GM18508 (cell line): ENCODE results near the gene AVEN.

Experiments
- ATAC-seq: cut with Tn5 transposase; IDR thresholded peaks from one replicate; pipeline ENCODE4 v1.9.1; 2021; ENCODE audit warnings: moderate number of reproducible peaks; ENCODE audit not compliant: insufficient read depth, unreplicated experiment

AVEN gene

GRCh38 chr15:33934396-33934795 lies 104.6 kb downstream of the AVEN start:
- no peak for ATAC-seq

DNA sequence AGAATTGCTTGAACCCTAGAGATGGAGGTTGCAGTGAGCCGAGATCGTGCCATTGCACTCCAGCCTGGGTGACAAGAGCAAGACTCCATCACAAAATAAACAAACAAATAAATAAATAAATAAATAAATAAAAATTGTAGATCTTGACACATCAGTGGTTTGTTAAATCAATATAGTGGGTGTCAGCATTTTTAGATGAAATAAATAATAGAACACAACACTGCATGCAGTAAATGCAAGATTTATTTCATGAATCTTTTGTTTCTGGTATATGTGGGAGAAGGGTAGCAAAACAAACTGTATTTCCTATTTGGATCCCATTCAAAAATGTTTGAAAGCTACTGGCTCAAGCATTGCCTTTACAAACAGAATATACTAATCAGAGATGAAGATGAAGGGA lies 106.3 kb downstream of the AVEN start:
- no peak for ATAC-seq

GRCh38 chr15:33926260-33926659 lies 112.7 kb downstream of the AVEN start:
- ATAC-seq = no peak

DNA sequence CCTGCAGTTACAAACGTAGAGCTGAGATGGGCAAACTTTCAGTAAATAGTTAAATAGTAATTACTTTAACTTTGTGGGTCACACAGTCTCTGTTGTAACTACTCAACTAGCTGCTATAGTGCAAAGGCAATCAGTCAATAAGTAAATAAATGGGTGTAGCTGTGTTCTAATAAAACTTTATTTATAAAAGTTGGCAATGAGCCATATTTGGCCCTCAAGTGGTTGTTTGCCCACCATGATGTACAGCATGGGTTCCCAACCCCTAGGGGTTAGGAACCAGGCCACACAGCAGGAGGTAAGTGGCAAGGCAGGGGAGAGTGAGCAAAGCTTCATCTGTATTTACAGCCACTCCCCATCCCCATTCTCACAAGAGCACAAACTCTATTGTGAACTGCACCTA lies 115.6 kb downstream of the AVEN start:
- no peak for ATAC-seq

- no peak for ATAC-seq
Measured at GRCh38 chr15:33915571-33916407, 123.2 kb downstream of the AVEN start.

- no peak for ATAC-seq
Measured at GRCh38 chr15:33913459-33913858, 125.5 kb downstream of the AVEN start.

DNA sequence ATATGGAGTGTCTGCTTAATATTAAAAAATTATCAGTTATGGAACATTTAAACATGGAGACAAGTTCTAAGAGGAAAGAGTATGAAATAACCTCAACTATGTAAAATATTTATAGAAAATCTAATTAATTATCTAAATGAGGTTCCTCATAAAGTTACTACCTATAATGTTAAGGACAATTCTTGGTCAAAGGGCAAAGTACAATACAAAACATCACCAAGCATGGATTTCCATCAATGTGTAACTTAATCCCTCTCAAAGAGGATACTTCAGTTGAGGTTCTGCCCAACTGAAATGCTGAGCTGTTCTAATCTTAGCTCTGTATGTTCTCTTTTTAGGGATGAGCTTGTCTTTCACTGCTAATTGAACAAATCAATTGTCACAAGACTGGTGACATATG lies 126.7 kb downstream of the AVEN start:
- no peak for ATAC-seq

- no peak for ATAC-seq
Measured at GRCh38 chr15:33910741-33911140, 128.3 kb downstream of the AVEN start.

GRCh38 chr15:33908406-33908805 lies 130.6 kb downstream of the AVEN start:
- no peak for ATAC-seq

DNA sequence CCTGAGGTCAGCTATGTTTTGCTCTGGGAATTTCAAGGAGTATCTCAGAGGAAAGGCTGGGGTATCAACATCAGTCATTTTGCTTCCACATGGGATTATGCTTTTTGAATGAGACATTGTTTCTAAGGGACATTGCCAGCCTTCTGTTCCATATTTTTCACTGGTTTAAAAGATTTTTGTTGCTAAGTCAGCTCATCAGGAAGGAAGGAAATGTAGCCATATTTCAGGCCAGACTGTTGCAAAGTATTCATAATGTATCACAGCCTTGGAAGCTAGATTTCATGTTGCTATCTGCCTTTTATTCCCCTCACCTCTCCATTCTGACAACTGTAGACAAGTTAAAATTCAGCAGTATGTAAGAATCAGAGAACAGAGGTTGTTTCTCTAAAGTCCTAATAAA lies 131.7 kb downstream of the AVEN start:
- ATAC-seq = no peak

- ATAC-seq = no peak
Measured at GRCh38 chr15:33903661-33904060, 135.3 kb downstream of the AVEN start.

DNA sequence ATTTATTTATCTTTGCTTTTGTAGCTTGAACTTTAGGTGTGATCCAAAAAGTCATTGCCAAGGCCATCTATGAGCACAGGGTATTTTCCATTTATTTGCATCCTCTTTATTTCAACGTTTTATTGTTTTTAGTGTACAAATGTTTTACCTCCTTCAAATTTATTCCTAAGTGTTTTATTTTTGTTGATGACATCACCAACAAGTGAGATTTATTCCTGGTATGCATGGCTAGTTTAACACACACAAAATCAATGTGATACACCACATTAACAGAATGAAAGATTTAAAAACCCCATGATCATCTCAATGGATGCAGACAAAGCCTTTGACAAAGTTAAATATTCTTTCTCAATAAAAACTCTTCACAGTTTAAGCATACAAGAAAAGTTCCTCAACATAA lies 137.0 kb downstream of the AVEN start:
- no peak for ATAC-seq

- peak; percentile 61 for ATAC-seq
Measured at GRCh38 chr15:33894193-33894592, 144.8 kb downstream of the AVEN start.

- no peak for ATAC-seq
Measured at GRCh38 chr15:33888176-33888575, 150.8 kb downstream of the AVEN start.

- ATAC-seq = no peak
Measured at GRCh38 chr15:33882921-33883320, 156.1 kb downstream of the AVEN start.

- no peak for ATAC-seq
Measured at GRCh38 chr15:33874156-33874555, 164.8 kb downstream of the AVEN start.

DNA sequence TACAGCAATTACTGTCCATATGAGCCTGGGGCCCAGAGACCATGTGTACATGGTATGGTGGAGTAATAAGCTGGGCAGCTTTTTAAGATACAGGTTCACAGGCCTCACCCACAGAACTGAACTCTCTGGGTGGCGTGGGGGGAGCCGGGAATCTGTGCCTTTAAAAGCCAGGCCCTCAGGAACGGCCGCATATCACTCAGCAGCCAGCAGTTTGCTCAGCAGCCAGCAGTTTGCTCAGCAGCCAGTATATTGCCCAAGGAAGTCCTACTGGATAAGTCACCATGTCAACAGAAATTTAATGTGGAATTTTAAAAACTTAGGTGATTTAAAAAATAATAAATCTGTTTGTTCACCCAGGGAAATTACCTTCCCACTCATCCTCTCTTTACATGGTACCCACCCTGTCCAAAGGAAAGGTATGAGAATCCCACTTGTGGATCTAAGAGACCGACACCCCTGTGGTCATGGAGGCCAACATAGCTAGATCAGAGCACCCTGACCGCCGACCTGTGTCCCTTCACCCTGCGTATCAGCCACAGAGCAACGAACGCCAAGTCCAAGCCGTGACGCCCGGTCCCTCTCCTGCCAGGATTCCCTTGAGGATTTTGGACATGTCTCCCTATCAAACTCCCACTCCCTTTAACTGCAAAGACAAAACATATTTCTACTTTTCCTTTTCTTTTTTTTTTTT lies 166.4 kb downstream of the AVEN start:
- no peak for ATAC-seq

GRCh38 chr15:33871980-33872379 lies 167.0 kb downstream of the AVEN start:
- no peak for ATAC-seq

DNA sequence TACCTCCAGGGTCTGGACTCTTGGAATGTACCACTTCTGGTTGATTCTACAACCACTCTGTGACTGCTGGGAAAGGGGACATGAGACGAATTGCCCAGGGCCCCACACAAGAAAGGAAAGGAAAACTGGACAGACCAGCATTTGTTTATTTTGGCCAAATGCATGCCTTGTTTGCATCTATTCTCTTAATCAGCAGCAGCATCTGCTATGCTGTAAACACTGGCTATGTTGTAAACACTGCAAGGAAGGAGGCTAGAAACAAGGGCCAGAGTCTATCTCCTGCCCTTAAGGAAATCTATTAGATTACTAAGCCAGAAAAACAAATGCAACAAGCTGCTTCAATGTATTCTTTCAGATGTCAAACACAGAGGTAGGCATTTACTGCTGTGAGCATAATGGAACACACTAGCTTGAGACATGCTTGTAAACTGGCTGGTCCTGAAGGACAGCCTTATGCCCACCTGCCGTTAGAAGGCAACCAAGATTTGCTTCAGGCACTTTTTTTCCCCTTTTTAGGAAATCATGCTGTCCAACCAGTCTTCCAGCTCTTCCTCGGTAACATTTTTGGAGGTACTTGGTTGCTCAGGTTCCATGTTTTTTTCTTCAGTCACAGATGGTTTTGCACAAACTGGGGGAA lies 172.8 kb downstream of the AVEN start:
- no peak for ATAC-seq

GRCh38 chr15:33865416-33865815 lies 173.6 kb downstream of the AVEN start:
- no peak for ATAC-seq

- ATAC-seq = no peak
Measured at GRCh38 chr15:33864360-33865075, 174.5 kb downstream of the AVEN start.
